WTC11 (cell line): ENCODE results near the gene UROC1.

Experiments used
- ARID4B ChIP-seq: sonication (generic); formaldehyde crosslinking; IDR thresholded peaks from 2 replicates; pipeline ENCODE4 v1.8.0; 2023; ENCODE audit warnings: missing genetic modification reagents, mild to moderate bottlenecking, borderline replicate concordance
- CBFB ChIP-seq: sonication (generic); formaldehyde crosslinking; IDR thresholded peaks from 2 replicates; pipeline ENCODE4 v1.8.1; 2022; ENCODE audit warnings: mild to moderate bottlenecking, low read depth, missing genetic modification reagents
- CTCF ChIP-seq: fragments of 200-600 bp; IDR thresholded peaks from 2 replicates; pipeline ENCODE4 v1.8.0; 2022; ENCODE audit warnings: antibody characterized with exemption
- ELF4 ChIP-seq: sonication (generic); formaldehyde crosslinking; IDR thresholded peaks from 2 replicates; pipeline ENCODE4 v1.8.1; 2022; ENCODE audit warnings: low read depth, mild to moderate bottlenecking, moderate library complexity, missing genetic modification reagents
- ESRRA ChIP-seq: sonication (generic); formaldehyde crosslinking; IDR thresholded peaks from 2 replicates; pipeline ENCODE4 v1.8.1; 2022; ENCODE audit warnings: mild to moderate bottlenecking, missing genetic modification reagents, borderline replicate concordance
- NR2C2 ChIP-seq: sonication (generic); formaldehyde crosslinking; IDR thresholded peaks from 2 replicates; pipeline ENCODE4 v1.8.0; 2022; ENCODE audit warnings: mild to moderate bottlenecking, missing genetic modification reagents
- USF1 ChIP-seq: sonication (generic); formaldehyde crosslinking; IDR thresholded peaks from 2 replicates; pipeline ENCODE4 v1.8.0; 2022; ENCODE audit warnings: mild to moderate bottlenecking, missing genetic modification reagents
- TF ChIP-seq, protein P1 (sequence below): sonication (generic); formaldehyde crosslinking; IDR thresholded peaks from 2 replicates; pipeline ENCODE4 v1.8.1; 2023; ENCODE audit warnings: mild to moderate bottlenecking, missing genetic modification reagents, moderate library complexity
- TF ChIP-seq, protein P2 (sequence below): sonication (generic); formaldehyde crosslinking; IDR thresholded peaks from 2 replicates; pipeline ENCODE4 v1.8.0; 2022; ENCODE audit warnings: mild to moderate bottlenecking, missing genetic modification reagents

- no peak for TF ChIP-seq ELF4 (CRISPR knock-in tag)
- TF ChIP-seq CTCF, result no peak
- no peak for TF ChIP-seq ARID4B (CRISPR knock-in tag)
- no peak for TF ChIP-seq CBFB (CRISPR knock-in tag)
- TF ChIP-seq NR2C2 (CRISPR knock-in tag), result no peak
- no peak for TF ChIP-seq ESRRA
- TF ChIP-seq, protein P1, sequence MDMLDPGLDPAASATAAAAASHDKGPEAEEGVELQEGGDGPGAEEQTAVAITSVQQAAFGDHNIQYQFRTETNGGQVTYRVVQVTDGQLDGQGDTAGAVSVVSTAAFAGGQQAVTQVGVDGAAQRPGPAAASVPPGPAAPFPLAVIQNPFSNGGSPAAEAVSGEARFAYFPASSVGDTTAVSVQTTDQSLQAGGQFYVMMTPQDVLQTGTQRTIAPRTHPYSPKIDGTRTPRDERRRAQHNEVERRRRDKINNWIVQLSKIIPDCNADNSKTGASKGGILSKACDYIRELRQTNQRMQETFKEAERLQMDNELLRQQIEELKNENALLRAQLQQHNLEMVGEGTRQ (CRISPR knock-in tag), result no peak
- no peak for TF ChIP-seq USF1
- TF ChIP-seq, protein P2, sequence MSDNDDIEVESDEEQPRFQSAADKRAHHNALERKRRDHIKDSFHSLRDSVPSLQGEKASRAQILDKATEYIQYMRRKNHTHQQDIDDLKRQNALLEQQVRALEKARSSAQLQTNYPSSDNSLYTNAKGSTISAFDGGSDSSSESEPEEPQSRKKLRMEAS (CRISPR knock-in tag), result no peak
Measured at GRCh38 chr3:126511291-126511690, 6.3 kb downstream of the UROC1 start.
